ENCODE data around the gene LRCH1. TPM values are rescaled to one million over a fixed set of nuclear protein-coding genes. Genes with fewer than 3 reads are reported as not detected.

Gene LRCH1
- total RNA-seq, 1 donor from 2014 or later: 29.6 TPM

GRCh38 chr13:46686171-46686570 is 133.2 kb downstream of the LRCH1 start:
- Mint-ChIP-seq H3K27ac (peak overlapping the region; percentile 94), H3K27me3 (ENCODE audit: low read depth) (no peaks in the 10 kb centered on the region), H3K4me1 (peaks cover 48% of the 10 kb centered on the region), H3K9me3 (no peaks in the 10 kb centered on the region), H3K4me3 (peak overlapping the region; percentile 1), H3K36me3 (no peaks in the 10 kb centered on the region)
- TF ChIP-seq CTCF (IDR thresholded peaks at IDR 0.05; ENCODE audit: unreplicated experiment): no peak
- DNase-seq (ENCODE audit: low spot score in 2 of 2, unreplicated experiment in 2 of 2): peak in 1 of 2 experiments; percentile 48

- Mint-ChIP-seq H3K27ac (no peak overlapping the region), H3K4me1 (peaks cover 58% of the 10 kb centered on the region)
These were observed 134.8 kb downstream of the LRCH1 start for GRCh38 chr13:46687810-46688209.

GRCh38 chr13:46688306-46688705 is 135.3 kb downstream of the LRCH1 start:
- Mint-ChIP-seq H3K4me1 (peaks cover 58% of the 10 kb centered on the region), H3K27ac (no peak overlapping the region)

More at GRCh38 chr13:46687810-46688209, 134.8 kb downstream of the LRCH1 start:
- peaks cover 12% of the 10 kb centered on the region for H3K36me3 Mint-ChIP-seq
- TF ChIP-seq CTCF (IDR thresholded peaks at IDR 0.05; ENCODE audit: unreplicated experiment): no peak
- H3K4me3 Mint-ChIP-seq: no peak overlapping the region
- H3K9me3 Mint-ChIP-seq: no peaks in the 10 kb centered on the region
- no peak for DNase-seq (ENCODE audit: low spot score in 2 of 2, unreplicated experiment in 2 of 2)
- no peaks in the 10 kb centered on the region for H3K27me3 Mint-ChIP-seq (ENCODE audit: low read depth)

GRCh38 chr13:46698014-46698413 is 145.0 kb downstream of the LRCH1 start:
- Mint-ChIP-seq H3K27ac (no peak overlapping the region), H3K36me3 (peaks cover 66% of the 10 kb centered on the region), H3K4me3 (no peak overlapping the region), H3K27me3 (ENCODE audit: low read depth) (no peaks in the 10 kb centered on the region), H3K9me3 (no peaks in the 10 kb centered on the region), H3K4me1 (peaks cover 9% of the 10 kb centered on the region)
- TF ChIP-seq CTCF (IDR thresholded peaks at IDR 0.05; ENCODE audit: unreplicated experiment): no peak
- no peak for DNase-seq (ENCODE audit: low spot score in 2 of 2, unreplicated experiment in 2 of 2)

More at GRCh38 chr13:46688306-46688705, 135.3 kb downstream of the LRCH1 start:
- peaks cover 15% of the 10 kb centered on the region for H3K36me3 Mint-ChIP-seq
- no peak overlapping the region for H3K4me3 Mint-ChIP-seq
- no peaks in the 10 kb centered on the region for H3K27me3 Mint-ChIP-seq (ENCODE audit: low read depth)
- H3K9me3 Mint-ChIP-seq: no peaks in the 10 kb centered on the region
- DNase-seq (ENCODE audit: low spot score in 2 of 2, unreplicated experiment in 2 of 2): no peak
- TF ChIP-seq CTCF (IDR thresholded peaks at IDR 0.05; ENCODE audit: unreplicated experiment): no peak

GRCh38 chr13:46698910-46699460 is 146.0 kb downstream of the LRCH1 start:
- Mint-ChIP-seq H3K4me3 (no peak overlapping the region), H3K9me3 (no peaks in the 10 kb centered on the region), H3K36me3 (peaks cover 64% of the 10 kb centered on the region), H3K27ac (no peak overlapping the region), H3K27me3 (ENCODE audit: low read depth) (no peaks in the 10 kb centered on the region), H3K4me1 (peaks cover 9% of the 10 kb centered on the region)
- TF ChIP-seq CTCF (IDR thresholded peaks at IDR 0.05; ENCODE audit: unreplicated experiment): no peak
- DNase-seq (ENCODE audit: low spot score in 2 of 2, unreplicated experiment in 2 of 2): no peak
